ENCODE measurements around the gene TMC1.
"Not testable (repeated sequence)": the region's sequence is repeated elsewhere in the genome, so short reads cannot be mapped to it uniquely, and the experiment has no call there.

TMC1 gene

DNA sequence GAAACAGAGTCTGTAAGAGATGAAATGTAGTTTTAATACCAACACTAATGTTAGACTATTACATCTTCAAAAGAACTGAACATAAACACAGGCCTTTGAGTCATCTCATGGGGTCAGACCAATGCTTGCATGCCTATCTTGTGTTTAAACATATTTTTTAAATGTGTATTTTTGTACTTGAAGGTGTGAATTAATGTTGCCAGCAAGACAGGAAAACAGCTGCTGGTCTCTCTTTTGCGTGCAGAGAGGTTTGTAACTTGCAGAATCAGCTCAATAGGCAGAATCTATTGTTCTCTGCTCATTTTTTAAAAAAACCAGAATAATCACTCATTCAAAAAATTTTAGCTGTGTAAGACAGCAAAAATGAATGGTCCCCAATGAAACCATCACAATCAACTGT is 251.3 kb downstream of the TMC1 start:
- no peak for DNase-seq (ENCODE audit: low read depth)

- no peak for DNase-seq (ENCODE audit: low read depth)
These were observed 252.2 kb downstream of the TMC1 start for GRCh38 chr9:72773570-72773969.

GRCh38 chr9:72775570-72775969 is 254.2 kb downstream of the TMC1 start:
- DNase-seq (ENCODE audit: low read depth): no peak

- no peak for DNase-seq (ENCODE audit: low read depth)
These were observed 258.2 kb downstream of the TMC1 start for GRCh38 chr9:72779614-72780013.

DNA sequence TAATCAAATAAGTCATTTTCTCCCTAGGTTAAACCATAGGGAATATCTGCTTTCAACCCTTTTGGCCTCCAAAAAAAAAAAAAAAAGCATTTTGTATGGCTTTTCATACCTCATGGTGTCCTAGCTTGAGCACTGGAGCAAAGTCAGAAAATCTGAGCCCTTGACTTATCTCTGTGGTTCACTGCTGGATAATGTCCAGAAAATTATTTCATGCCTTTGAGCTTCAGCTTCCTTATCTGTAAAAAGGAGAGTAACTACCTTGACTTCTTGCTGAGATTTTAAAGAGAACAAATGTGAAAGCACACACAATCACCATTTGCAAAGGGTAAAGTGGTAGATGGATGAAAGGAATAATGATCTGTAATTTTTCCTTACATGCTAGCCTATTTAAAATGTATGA is 265.5 kb downstream of the TMC1 start:
- no peak for DNase-seq (ENCODE audit: low read depth)

DNA sequence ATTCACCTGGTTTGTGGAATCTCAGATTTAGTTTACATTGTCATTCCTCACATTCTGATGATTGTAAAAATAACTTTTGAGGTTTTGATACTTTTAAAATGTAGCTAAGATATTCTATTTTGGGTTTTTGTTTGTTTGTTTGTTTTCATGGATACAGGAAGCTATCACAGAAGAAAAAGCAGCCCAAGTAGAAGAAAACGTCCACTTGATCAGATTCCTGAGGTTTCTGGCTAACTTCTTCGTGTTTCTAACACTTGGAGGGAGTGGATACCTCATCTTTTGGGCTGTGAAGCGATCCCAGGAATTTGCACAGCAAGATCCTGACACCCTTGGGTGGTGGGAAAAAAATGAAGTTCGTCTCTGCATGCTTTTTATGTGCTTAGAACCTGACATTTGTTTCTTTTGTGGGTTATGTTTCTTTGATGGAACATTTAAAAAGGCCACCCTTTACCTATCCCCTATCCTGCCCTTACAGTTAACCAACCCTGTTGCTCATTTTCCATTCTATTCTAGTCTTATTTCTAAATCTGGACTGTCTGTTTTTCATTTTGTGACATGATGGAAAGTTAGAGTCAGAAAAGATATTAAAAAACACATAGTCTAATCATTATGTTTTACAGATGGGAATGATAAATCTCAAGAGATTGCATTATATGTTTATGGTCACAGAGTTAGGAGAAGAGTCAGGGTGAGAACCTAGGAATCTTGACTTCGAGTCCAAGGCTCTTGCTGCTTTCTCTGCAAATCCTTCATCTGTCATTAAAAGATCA is 267.7 kb downstream of the TMC1 start:
- no peak for DNase-seq (ENCODE audit: low read depth)

DNA sequence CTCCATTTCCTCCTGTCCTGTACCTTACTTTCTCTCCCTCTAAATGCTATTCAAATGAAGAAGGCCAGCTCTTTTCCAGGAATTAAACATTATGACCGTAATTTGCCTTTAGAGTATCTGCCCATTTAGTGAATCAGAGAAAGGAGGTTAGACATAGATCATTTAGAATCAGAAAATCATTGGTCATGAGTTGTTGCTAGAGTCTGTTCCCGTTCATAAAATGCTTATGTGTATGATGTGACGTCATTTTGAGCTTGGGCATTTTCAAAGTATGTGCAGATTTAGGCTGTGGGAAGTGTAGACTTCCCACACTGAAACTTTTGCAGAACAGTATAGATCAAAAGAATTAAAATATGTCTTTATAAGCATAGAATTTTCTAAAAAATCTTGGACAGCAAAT is 268.5 kb downstream of the TMC1 start:
- DNase-seq (ENCODE audit: low read depth): no peak

DNA sequence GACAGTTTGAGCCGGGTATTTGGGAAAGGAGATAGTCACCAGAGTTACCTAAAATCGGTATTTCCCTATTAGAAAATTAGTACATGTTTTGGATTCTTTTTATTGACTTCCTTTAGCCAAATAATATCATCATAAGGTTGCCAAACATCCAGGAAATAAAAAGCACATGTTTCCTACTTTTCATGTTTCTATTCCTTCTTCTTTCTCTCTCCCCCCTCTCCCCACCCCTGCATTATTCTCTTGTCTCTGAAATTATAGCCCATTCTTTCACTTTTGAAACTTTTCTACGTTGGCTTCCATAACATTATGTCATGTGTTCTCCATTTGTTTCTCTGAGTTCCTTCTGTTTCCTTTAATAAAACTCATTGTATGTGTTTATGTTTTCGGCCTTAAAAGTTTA is 269.6 kb downstream of the TMC1 start:
- no peak for DNase-seq (ENCODE audit: low read depth)

DNA sequence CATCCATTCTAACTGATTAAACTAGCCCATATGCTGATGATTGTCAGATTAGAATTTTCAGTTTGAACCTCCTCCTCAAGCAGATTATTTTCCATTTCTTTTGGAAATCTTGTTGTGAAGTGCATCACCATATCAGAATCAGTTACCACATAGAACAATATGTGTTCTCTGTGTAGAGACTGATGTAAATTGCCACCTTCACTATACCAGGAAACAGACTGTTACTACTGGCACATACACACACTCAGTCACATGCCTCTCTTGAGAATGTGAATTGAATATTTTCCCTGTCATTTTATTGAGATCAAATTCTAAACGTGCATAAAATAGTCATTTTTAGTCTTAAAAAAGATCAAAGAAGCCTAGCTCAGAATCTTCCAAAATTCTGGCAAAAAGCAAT is 270.0 kb downstream of the TMC1 start:
- no peak for DNase-seq (ENCODE audit: low read depth)

- DNase-seq (ENCODE audit: low read depth): no peak
These were observed 273.5 kb downstream of the TMC1 start for GRCh38 chr9:72794946-72795345.

DNA sequence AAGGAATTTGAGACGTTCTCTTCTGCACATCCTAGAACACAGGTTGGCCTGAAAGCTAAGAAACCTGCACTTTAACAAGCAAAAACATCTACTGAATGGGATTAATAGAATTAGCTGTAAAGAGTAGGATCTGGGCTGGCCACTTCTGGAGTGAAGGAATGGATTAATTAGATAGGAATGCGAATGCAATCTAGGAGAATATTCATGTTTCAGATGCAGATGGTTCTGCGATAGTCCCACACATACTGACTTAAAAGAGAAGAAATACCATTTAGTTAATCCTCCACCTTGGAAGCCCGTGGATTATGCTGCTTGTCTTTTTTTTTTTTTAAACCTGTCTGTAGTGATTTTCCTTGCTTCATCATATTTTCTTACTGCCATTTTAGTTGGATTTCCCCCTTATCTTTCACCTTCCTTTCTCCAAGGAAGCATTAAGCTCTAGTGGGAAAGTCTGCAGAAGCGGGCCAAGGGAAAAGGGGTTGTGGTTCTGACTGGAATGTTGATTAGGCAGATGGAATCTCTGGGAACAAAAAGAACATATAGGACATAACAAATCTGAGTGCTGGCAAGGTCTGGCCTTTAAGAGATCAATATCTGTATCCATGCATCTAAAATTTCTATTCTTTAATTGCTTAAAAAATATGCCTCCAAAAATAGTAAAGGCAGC is 279.1 kb downstream of the TMC1 start:
- no peak for DNase-seq (ENCODE audit: low read depth)

DNA sequence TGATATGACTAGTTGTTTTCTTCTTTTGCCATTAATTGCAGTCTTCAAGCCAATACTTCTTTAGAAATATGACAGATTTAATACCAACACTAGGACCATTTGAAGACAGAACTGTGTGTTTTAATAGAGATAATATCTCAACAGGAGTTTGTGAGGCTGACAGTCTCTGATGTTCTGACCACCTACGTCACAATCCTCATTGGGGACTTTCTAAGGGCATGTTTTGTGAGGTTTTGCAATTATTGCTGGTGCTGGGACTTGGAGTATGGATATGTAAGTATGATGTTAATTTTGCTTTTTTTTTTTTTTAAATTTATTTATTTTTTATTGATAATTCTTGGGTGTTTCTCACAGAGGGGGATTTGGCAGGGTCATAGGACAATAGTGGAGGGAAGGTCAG is 283.8 kb downstream of the TMC1 start:
- DNase-seq (ENCODE audit: low read depth): no peak

DNA sequence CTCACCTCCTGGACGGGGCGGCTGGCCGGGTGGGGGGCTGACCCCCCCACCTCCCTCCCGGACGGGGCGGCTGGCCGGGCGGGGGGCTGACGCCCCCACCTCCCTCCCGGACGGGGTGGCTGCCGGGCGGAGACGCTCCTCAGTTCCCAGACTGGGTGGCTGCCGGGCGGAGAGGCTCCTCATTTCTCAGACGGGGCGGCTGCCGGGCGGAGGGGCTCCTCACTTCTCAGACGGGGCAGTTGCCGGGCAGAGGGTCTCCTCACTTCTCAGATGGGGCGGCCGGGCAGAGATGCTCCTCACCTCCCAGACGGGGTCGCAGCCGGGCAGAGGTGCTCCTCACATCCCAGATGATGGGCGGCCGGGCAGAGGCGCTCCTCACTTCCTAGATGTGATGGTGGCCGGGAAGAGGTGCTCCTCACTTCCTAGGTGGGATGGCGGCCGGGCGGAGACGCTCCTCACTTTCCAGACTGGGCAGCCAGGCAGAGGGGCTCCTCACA is 285.0 kb downstream of the TMC1 start:
- not testable (repeated sequence) for DNase-seq (ENCODE audit: low read depth)

GRCh38 chr9:72807765-72808445 is 286.5 kb downstream of the TMC1 start:
- DNase-seq (ENCODE audit: low read depth): no peak

DNA sequence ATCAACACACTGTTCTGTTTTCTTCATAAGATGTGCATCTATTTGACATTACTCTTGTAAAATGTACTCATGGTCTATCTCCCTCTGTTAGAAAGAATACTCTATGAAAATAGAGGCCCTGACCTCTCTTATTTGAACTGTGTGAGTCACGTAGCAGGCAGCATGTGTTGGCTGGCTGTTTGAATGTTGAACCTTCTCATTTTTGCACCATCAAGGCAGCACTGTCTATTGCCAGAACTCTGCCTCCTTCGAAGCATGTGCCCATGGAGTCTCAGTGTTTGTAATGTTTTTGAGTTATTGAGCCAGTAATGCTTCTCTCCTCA is 287.0 kb downstream of the TMC1 start:
- DNase-seq (ENCODE audit: low read depth): no peak

DNA sequence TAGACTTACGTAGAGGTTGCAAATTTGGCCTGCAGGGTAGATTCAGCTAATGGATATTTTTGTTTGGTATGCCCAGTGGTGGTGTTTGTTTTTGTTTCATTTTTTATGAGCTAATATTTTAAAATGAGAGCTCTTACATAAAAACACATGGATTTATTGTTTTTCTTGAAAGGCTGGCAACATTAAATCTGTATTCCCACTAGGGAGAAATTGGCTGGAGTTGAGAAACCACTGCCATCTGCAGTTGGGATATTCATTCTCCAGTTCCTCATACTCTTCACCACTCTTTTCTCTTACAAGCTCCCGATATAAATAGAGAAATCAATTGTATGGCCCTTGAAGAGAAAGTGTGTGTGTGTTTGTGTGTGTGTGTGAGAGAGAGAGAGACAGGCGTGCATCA is 288.2 kb downstream of the TMC1 start:
- no peak for DNase-seq (ENCODE audit: low read depth)

DNA sequence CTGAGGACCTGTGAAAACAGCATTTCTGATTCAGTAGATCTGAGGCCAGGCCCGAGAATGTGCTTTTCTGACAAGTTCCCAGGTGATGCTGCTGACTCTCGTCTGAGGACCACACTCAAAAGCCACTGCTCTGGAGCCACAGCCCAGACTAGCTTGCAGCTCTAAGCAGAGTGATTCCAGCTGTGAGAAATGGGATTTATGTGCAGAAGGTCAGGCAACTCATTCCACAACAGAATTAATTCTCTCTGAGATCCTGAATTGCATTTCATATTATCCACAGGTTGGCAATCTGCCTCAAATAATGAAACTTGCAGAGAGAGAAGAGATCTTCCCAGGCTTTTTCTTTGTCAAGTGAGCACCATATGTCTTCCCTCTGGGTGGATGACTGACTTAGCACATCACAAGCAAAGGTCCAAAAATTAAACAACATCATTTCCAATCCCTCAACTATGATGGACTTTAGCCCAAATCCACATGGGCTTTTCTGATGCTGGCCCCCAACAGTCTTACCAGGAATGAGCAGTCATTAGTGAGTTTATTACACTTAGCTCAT is 291.2 kb downstream of the TMC1 start:
- DNase-seq (ENCODE audit: low read depth): no peak

GRCh38 chr9:72813544-72813943 is 292.1 kb downstream of the TMC1 start:
- DNase-seq (ENCODE audit: low read depth): no peak

GRCh38 chr9:72814083-72814597 is 292.7 kb downstream of the TMC1 start:
- DNase-seq (ENCODE audit: low read depth): no peak

DNA sequence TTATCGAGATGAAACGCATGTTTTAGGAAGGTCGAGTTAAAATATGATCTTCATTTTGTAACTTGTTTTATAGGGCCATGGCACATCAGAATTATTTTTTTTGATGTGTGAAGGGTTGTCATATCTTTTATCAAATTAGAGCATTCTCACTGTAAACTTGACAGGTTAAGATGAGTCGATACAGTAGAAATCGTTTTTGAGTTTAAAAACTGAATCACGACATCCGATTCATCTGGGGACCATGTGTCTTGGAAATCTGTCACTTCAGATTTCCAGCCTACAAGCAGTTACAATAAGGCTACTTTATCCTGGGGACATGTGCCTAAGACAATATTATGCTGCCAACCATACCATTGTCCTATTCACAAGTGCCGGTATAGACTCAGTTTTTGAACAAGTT is 295.3 kb downstream of the TMC1 start:
- DNase-seq (ENCODE audit: low read depth): no peak

GRCh38 chr9:72817413-72817812 is 296.0 kb downstream of the TMC1 start:
- DNase-seq (ENCODE audit: low read depth): no peak

- no peak for DNase-seq (ENCODE audit: low read depth)
These were observed 297.0 kb downstream of the TMC1 start for GRCh38 chr9:72818385-72818784.

- no peak for DNase-seq (ENCODE audit: low read depth)
These were observed 302.6 kb downstream of the TMC1 start for GRCh38 chr9:72823971-72824370.
